GM04504 (cell line): ENCODE data around the gene ARL5C.
"Not testable (repeated sequence)": the region's sequence is repeated elsewhere in the genome, so short reads cannot be mapped to it uniquely, and the experiment has no call there.

ENCODE experiments used
- DNase-seq: peaks from one replicate; pipeline ENCODE4 v3.0.0-alpha.2; 2012; ENCODE audit warnings: low read depth

Gene ARL5C

DNA sequence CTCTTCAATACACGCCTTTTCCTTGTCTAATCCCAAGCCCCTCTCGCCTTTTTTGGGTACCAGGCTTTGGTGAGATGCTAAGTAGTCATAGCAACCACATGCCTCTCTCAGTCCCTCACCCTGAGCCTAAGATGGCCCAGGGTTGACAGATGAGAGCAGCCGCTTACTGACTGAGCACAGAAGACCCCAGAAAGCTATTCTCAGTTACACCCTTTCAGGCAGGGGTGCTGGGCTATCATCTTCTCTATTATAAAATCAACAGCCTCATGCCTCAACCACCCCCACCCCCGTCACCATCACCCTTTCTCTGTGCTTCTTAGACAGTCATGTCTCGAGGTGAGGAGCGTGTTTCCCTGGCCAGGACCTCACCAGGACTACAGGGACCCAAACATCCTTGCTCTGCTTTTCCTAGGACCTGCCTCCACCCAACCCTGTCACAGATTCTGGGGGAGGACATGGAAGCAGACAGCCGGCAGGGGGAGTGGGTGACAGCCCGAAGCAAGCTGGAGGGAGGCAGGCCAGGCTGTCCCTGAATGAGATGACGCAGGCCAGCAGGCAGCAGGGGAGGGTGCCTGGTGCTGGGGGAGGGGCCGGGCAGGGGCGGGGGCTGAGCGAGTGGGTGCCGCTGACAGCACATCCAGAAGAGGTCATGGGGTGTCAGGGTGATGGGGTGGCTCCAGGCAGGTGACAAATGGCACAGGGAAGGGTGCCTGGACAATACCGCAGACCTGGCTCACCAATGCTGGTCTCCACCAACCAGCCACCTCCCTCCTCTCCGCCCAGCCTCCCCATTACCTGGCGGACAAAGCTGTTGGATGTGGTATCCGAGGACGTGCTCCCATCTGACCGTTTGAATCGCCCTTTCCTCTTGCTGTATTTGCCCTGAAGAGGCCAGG, 28.4 kb upstream of the ARL5C start:
- peak; percentile 28 for DNase-seq

DNA sequence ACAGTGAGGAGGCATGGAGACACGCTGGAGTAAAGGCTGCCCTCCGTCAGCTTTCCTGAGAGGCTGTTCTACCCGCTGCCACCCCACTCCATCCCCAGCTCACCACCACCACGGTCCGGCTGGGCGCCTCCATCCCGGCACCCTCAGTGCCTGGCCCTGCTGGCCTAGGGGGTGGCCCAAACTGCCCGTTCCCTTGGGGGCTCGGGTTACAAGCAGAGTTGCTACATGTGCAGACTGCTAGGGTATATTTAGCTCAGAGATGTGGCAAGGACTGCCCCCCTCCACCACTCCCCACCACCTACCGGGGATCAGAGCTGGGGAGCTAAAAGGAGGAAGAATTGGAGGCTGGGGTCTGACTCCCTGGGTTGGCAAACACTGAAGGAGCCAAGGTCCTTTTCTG, 27.4 kb upstream of the ARL5C start:
- DNase-seq, result no peak

DNA sequence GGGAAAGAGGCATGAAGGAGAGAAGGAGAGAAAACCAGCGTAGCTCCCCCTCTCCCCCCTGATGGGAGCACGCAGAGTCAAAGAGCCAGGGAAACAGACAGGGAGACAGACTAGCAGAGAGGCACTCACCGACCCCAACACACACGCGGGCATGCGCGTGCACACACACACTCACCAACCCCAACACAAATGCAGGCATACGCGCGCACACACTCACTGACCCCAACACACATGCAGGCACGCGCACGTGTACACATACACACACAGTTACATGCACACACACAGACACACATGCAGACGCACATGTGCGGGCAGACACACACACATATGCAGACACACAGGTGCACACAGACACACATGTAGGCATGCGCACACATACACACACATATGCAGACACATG, 26.9 kb upstream of the ARL5C start:
- DNase-seq, result no peak

DNA sequence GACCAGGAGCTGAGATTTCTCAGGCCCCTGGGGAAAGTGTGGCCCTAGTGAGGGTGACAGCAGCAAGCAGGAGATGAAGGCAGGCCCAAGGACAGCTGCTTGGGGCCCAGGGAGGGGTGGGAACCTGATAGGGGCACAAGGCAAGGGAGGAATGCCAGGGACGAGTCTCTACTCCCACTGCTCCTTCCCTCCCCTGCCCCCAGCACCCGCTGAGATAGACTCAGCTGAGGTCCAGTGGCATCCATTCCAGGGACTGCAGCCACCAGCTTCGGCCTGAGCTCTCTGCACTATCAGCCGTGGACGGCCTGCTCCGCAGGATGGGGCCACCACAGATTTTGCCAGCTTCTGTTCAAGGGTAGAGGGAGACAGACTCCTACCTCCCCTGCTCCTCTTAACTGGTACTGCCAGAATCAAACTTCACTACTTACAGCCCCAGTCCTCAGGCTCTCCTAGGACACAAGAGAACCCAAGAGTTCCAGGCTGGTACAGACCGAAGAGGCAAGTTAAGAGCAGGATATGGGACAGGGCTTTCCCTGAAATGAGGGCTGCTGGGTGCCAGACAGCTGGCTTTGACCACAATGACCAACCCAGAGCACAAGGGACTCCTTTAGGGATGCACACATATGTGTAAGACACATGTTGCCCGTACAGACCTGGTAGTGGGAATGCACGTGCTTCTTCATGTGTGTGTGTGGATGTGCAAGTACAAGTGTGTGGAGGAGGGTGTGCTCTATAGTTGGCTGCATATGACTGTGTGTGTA, 26.0 kb upstream of the ARL5C start:
- no peak for DNase-seq

DNA sequence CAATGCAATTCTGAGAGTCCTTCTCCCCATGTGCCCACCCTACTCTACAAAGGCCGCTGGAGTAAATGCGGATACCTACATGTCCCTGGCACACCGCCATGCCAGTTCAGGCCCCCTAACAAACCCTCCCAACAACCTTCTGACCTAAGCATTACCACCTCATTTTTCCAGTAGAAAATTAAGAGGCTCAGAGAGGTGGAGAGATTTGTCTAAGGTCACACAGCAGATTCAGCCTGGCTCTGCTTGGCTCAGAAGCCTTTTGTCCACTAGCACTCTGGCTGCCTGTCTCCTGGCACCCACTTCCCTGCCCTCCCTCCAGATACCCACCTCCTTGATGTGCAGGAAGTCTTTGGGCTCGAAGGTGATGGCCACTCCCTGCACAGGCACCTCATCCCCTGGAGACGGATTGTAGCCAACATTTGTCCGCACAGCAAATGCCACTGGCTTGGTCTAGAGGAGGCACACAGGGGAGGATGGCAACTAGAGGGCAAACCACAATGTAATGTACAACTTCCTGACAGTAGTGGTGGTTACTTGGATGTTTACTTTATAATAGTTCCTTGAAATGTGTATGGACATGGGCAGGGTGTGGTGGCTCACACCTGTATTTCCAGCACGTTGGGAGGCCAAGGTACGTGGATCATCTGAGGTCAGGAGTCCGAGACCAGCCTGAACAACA, 21.3 kb upstream of the ARL5C start:
- DNase-seq, result no peak

DNA sequence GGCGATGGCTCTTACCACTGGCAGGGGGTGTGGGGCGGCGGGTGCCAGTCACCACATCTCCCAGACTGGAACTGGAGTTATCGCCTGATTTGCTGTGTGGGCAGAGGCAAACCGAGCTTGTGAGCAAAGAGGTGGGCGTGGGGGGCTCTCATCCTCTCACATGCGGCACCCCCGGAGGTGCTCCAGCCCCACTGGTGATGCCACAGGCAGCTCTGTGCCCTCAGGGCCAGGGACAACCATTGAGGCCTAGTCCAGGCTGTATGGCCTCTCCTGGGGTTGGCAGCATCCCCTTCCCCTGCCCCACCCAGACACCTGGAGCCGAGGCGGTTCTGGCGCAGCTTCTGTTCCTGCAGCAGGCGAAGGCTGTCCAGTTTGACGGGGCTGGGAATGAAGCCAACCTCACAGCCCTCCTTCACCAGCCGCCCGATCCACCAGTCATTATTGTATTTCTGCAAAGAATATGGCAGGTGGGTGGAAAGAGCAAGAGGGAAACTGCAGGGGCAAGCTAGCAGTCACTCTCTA, 20.6 kb upstream of the ARL5C start:
- DNase-seq, result no peak

DNA sequence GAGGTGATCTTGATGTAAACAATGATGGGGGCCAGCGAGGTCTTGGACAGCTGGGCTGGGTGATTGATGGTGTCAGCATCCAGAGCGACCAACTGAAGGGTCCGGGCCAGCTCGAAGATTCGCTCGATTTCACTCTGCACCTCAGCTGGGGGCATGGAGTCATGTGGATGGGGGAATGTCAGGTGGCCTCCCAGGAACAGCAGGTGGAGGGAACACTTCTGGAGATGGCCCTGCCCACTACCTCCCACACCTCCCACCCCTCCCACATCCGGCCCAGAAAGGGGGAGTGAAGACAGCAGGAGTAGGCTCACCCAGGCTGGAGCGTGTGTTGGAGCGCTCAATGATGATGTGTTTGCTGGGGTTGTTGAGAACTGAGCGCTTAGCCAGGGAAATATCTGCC, 17.8 kb upstream of the ARL5C start:
- no peak for DNase-seq

DNA sequence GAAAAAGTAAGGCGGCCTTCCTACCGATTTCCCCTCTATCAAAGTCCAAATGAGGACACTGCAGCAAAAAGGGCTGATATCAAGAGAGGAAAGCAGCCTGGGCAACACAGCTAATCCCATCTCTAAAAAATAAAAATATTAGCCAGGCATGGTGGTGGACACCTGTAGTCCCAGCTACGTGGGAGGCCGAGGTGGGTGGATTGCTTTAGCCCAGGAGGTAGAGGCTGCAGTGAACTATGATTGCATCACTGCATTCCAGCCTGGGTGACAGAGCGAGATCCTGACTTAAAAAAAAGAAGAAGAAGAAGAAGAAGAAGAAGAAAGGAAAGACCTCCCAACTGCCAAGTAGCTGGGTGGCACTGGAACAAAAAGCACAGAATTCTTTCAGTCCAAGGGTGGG, 17.1 kb upstream of the ARL5C start:
- DNase-seq, result no peak

DNA sequence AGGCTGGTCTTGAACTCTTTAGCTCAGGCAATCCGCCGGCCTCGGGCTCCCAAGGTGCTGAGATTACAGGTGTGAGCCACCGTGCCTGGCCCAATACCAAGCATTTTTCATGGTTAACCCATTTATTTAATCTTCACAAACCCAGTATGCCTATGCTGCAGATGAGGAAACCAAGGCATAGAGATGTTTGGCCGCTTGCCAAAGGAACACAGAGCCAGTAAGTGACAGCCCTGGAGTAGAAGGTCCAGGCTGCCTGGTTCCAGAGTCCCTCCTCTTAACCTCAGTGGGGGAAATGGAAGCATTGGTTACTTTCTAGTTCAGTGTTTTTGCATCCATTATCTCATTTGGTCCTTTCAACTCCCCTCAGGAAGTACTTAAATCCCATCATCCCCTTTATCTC, 15.3 kb upstream of the ARL5C start:
- DNase-seq, result no peak

DNA sequence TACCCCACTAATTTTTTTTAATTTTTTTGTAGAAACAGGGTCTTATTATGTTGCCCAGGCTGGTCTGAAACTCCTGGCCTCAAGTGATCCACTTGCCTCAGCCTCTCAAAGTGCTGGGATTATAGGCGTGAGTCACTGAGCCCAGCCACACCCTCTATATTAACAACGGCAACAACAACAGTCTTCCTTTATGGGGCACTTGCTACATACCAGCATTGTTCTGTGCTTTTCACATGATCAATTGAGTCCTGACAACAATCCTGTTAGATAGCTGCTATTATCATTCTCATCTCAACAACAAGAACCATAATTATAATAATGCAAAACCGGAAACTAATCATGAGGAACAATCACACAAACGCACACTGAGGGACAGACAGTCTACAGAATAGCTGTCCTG, 12.6 kb upstream of the ARL5C start:
- no peak for DNase-seq

DNA sequence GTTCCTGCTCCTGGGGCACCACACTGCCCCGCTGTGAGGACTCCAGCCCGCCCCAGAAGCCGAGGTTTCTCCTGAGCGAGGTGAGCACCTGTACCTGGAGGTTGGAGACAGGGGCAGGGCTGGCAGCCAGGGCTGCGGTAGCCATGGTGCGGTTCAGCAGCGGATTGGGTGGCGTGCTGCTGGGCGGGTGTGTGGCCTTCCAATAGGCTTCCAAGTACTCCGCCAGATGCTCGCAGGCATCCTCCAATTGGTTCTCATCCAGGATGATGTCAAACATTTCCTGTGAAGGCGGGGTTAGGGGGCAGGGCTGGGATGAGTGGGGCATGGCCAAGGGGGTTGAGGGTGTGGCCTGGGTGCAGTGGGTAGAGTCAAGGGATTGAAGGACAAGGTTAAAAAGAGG, 11.3 kb upstream of the ARL5C start:
- DNase-seq, result no peak

DNA sequence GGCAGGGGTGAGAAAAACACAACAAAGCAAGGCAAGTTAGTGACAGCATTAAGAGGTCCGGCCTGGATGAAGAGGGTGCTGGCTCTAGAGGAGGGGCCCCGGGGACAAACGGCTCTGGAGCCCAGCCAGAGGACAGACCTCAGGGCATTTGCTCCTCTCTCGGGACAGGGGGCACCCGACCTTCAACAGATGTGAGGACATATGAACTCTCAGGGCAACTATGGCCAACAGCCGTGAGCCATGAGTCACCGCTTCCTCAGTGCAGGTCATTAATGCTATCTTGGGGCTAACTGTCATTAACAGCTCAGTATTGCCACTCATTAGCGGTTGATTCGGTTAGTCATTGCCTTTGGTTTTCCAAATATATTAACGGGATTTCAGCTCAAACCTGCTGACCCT, 9.7 kb upstream of the ARL5C start:
- no peak for DNase-seq

DNA sequence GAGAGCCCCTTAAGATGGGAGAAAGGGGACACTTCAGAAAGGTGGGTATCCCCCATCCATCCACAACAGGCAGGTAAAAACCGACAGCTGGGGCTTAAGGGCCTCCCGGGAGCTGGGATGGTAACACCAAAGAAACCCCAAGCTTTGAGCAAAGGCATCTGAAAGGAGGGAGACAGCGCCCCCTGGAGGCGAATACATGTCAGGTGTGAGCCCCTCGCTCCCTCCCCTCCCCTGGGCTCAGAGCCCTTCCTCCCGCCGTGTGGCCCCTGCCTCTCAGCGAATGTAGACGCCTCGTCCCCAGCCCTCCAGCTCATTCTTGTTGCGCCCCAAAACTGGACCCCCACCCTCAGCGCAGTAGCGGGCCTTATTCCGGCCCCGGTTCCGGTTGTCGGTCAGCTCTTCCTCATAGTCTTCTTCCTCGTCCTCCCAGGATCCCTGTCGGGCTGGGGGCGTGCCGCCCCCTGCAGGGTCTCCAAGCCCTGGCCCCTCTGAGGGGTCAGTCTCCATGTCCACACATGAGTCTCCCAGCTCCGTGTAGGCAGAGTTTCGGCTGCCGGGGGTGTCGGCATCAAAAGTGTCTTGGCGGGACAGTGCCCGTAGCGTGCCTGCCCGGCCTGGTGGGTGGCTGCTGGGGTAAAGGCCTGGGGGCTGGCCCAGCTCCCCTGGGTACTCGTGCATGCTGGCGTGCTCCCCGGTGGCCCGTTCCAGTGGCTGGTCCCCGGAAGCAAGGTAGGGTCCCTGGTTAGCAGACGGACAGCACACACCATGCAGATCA, 9.1 kb upstream of the ARL5C start:
- no peak for DNase-seq

DNA sequence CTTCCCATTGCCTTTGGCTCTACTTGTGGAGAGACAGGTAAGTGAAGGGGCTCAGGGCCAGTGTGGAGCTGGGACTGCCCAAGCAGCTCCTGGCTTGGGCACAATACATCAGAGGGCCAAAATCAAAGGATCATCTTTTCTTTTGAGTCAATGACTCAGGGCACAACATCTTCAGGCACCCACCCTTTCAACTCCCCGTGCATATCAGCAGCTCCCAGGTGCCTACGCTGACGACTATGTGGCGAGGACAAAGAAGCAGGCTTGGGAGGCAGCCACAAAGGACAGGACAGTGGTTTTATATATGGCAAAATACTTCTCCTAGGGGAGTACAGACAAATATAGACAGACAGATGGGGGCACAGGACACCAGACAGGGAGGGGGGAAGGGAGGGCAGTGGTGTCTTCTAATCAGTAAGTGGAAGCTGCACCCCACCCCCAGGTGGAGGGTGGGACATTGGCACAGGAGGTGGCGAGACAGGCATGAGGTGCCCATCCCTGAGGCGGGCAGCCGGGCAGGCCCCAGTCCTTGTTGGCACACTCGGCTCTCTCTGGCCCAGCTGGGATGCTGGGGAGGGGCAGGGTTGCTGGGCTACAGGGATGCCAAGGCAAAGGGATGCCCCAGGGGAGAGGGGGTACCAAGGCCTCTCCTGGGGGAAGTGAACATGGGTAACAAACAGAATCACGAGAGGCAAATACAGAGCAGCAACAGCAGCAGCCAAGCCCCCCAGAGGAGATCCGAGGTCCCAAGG, 7.7 kb upstream of the ARL5C start:
- no peak for DNase-seq

DNA sequence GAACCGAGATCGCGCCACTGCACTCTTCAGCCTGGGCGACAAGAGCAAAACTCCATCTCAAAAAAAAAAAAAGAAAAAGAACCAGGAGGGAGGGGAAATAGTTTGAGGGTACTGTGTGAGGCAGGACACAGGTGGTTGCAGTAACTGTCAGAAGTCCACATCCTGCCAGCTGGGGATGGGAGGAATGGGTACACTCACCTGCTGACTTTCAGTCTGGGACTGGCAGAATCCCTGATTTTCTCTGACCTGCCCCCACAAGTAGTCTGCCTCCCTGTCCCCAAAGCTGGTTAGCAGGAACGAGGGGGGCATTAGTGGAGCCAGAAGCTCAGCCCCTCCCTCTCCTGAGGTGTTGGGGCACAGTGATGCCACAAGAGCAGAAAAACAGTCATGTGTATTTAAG, 7.1 kb upstream of the ARL5C start:
- no peak for DNase-seq

DNA sequence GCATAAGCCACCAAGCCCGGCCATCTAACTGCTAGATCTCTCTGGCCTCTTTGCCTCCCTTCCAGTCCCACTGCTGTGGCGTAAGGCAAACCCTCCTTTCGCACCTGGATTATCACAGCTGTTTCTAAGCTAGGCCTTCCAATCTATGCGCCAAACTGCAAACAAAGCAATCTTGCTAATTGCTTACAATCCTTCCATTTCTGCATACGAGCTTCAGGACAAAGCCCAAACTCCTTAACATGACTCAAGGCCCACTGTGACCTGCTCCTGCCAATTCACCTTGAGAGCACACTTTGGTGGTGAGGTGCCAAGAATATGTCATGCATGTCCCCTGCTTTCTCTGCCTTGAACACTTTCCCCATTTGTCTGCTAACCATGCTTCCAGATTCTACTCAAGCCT, 6.0 kb upstream of the ARL5C start:
- no peak for DNase-seq

DNA sequence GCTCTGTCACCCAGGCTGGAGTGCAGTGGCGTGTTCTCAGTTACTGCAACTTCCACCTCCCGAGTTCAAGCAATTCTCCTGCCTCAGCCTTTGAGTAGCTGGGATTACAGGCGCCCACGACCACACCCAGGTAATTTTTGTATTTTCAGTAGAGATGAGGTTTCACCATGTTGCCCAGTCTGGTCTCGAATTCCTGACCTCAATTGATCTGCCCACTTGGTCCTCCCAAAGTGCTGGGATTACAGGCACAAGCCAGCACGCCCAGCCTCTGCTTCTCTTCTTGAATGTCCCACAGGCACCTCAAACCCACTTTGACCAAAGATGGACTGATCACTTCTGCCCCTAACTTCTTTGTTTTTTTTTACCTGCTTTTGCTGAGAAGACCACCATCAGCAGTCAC, 4.6 kb upstream of the ARL5C start:
- DNase-seq, result no peak

DNA sequence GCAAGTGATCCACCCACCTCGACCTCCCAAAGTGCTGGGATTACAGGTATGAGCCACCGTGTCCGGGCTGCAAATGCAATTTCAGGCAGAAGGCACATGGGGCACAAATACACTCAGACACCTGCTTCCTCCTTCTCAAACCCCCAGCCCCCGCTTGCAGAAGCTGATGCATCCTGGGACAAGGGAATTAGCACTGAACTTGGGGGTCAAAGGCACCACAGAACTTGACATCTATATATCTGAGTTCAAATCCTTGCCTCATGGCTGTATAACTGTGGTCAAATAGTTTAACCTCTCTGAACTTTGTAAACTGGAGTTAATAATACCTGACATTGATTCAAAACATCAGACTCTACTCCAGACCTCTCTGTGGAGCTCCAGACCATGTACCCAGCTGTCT, 4.1 kb upstream of the ARL5C start:
- DNase-seq, result no peak

DNA sequence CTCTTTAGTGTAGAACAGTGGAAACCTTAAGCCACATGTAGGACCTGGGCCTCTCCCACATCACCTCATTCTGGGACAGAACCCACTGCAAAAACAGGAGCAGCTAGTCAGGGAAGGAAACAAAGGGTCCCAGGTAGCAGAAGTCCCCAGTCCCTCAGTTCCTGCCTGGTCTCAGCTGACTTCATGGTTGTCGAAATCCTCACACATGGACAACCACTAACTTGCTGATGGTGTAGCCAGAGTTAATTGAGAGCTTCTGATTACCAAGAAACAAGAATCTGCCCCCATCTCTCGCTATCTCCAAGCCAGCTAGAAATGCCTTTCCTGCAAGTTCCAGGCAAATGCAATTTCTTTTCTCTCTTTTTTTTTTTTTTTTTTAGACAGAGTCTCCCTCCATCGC, 3.6 kb upstream of the ARL5C start:
- no peak for DNase-seq

DNA sequence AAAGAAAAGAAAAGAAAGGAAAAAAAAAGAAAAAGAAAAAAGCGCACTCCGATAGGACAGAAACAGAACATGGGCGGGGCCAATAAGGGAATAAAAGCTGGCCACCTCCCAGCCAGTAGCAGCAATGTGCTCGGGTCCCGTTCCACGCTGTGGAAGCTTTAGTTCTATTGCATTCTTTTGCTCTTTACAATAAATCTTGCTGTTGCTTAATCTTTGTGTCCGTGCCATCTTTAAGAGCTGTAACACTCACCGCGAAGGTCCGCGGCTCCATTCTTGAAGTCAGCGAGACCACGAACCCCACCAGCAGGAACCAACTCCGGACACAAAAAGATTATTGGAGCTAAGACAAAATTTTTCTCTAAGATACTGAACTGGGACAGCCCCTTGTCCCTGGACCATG, 3.1 kb upstream of the ARL5C start:
- DNase-seq, result no peak

DNA sequence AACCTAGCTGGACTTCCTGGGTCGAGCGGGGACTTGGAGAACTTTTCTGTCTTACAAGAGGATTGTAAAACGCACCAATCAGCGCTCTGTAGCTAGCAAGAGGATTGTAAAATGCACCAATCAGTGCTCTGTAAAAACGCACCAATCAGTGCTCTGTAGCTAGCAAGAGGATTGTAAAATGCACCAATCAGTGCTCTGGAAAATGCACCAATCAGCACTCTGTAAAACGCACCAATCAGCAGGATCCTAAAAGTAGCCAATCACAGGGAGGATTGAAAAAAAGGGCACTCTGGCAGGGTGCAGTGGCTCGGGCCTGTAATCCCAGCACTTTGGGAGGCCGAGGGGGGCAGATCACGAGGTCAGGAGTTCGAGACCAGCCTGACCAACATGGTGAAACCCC, 2.5 kb upstream of the ARL5C start:
- not testable (repeated sequence) for DNase-seq
